ENCODE data around the gene RTEL1.
"Not testable (repeated sequence)": the region's sequence is repeated elsewhere in the genome, so short reads cannot be mapped to it uniquely, and the experiment has no call there.

RTEL1 gene

GRCh38 chr20:63653041-63653973 lies 4.8 kb upstream of the RTEL1 start, which contains the start of gene STMN3:
Gene STMN3 (minus strand): TSS chr20:63653424. CDS start chr20:63653345, 79 bp downstream.
- DNase-seq = peak; percentile 96

GRCh38 chr20:63653974-63654668 lies 4.0 kb upstream of the RTEL1 start:
- no peak for DNase-seq

- DNase-seq = no peak
Observed at GRCh38 chr20:63655249-63655648, 2.9 kb upstream of the RTEL1 start.

- DNase-seq = no peak
Observed at GRCh38 chr20:63656451-63656850, 1.7 kb upstream of the RTEL1 start.

DNA sequence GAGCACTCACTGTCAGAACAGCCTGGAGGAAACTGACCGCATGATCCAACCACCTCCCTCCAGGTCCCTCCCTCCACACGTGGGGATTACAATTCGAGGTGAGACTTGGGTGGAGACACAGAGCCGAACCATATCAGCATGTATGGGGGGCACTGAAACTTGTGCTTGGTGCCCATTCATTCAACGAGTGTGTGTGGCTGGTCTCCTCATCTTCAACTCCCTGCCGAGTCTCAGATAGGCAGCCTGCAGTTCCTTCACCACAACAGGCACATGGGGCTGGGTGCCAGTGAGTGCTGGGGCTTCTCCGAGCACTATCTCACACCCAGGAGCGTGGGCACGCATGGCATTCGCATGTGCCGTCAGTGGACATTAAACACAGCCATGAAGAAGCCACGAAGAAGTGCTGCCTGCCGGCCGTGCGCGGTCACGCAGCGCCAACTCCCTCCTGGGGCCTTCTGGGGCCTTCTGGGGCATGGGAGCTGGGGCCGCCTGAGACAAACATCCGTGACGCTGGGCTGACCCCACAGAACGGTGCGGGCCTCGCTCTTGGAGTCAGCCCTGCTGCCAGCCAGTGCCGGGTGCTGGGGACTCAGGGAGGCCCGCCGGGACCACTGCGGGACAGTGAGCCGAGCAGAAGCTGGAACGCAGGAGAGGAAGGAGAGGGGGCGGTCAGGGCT lies 714 bp upstream of the RTEL1 start:
- DNase-seq = peak; percentile 58

GRCh38 chr20:63658749-63659187 lies 656 bp downstream of the RTEL1 start:
- no peak for DNase-seq

GRCh38 chr20:63659370-63659769 lies 1.3 kb downstream of the RTEL1 start:
- DNase-seq = no peak

DNA sequence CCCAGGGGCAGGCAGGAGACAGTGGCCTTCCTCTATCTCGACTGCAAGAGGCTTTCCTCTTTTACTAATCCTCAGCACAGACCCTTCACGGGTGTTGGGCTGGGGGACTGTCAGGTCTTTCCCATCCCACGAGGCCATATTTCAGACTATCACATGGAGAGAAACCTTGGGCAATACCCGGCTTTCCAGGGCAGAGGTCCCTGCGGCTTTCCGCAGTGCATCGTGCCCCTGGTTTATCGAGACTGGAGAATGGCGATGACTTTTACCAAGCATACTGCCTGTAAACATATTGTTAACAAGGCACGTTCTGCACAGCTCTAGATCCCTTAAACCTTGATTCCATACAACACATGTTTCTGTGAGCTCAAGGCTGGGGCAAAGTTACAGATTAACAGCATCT lies 2.1 kb downstream of the RTEL1 start:
- not testable (repeated sequence) for DNase-seq

- no peak for DNase-seq
Observed at GRCh38 chr20:63660622-63661021, 2.5 kb downstream of the RTEL1 start.

GRCh38 chr20:63661108-63661507 lies 3.0 kb downstream of the RTEL1 start:
- no peak for DNase-seq

DNA sequence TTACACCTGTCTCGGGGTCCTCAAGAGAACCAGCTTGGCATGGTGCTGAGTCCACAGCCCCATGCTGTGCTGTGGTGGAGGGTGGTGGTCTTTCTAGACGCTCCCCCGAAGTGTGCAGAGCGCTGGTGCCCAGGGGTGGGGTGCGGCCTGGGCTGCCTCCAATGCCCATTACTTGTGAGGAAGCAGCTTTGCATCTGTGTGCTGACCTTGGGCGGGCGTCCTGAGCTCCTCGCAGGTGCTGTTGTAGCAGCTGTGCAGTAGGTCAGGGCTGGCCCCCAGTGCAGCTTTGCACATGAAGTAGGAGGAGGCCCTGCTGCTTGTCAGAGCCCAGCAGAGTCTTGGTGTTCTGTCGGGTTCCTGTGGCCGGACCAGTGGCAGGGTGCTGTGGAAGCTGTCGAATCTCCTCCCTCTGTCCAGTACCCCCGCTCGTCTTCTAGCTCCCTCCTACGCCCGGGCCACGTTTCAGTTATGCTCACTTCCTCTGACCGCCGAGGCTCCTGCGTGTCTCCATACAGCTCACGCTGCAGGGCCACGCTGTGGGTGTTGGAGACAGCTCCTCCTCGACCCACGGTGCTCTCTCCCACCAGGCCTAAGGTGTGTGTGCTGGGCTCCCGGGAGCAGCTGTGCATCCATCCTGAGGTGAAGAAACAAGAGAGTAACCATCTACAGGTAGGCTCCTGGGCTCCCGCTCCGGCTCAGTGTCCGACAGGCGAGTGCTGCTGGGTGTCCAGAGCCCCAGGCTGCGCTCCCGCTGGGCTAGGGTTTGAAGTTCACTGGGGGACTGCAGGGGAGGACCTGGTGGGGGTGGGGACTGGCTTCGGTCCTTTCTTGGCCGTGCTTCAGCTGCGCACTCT lies 4.1 kb downstream of the RTEL1 start:
- no peak for DNase-seq

DNA sequence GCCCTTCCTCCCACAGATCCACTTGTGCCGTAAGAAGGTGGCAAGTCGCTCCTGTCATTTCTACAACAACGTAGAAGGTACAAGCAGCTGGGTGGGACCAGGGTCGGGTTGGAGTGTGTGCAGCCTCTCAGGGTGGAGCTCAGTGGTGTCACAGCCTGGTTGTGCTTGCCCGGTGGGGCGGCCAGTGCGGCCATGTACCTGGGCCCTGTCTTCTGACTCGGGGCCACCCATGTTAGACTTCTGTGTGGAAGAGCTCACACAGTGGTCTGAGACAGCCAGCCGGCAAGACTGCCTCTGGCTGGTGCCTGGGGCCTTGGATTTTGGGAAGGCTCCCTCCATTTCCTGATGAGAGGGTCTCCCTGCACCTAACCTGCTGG lies 4.7 kb downstream of the RTEL1 start:
- no peak for DNase-seq

DNA sequence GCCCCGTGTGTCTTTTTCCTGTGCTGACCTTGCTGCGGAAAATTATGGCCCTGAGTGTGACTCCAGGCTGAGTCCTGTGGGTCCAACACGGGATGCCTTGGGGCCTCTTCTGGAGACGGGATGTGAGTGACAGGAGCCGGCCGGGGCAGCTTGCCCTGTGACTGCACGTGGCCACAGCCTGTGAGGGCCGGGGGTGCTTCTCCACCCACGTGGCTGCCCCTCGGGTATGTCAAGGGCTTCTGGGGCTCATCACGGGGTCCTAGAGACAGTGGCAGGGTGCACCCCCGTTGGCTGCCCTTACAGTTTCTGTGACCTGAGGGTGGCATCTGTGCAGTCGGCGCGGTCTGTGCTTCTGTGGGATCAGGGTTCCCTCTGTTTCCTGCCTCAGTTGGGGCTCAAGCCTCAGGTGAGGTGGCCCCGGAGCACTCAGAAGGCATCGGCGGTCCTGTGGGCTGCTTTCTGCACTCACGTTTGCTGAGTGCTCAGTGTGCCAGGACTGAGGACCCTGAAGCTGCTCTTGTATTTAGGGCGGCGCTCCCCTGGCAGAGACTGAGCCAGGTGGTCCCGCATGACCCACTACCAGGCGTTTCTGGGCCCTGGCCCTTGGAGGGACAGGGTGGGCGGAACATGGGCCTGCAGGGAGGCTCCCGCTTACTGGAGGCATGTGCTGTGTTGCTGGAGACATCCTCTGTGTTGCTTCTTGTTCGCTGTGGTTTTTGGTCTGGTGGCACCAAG lies 5.4 kb downstream of the RTEL1 start:
- no peak for DNase-seq

DNA sequence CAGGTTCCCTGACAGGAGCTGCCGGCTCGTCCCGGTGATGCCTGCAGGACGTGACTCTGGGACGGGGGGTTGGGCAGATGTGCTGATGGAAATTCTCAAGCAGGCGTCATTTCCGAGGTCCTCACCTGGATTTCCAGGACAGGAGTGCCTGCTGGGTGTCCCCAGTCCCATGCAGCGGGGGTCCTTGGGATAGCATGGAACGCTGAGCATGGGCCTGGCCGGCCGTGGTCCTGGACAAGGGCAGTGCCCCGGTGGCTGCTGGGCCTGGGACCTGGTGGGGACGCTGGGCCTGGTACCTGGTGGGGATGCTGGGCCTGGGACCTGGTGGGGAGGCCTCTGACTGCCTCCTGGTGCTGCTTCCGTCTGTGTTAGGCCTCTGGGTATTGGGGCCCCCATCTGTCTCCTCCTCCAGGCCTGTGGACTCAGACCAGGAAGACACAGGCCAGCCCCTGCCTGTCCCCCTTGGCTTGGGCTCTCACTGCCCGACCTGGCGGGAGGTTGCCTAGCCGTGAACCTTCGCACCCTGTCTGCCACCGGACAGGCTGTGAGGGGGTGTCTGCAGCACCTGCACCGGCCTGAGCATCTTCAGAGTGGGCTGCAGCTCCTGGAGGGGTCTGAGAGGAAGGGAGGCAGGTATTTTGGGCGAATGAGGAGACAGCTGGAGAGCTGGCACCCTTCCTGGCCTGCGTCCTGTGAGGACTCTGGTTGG lies 6.2 kb downstream of the RTEL1 start:
- DNase-seq = no peak

GRCh38 chr20:63664861-63665594 lies 6.9 kb downstream of the RTEL1 start:
- no peak for DNase-seq

DNA sequence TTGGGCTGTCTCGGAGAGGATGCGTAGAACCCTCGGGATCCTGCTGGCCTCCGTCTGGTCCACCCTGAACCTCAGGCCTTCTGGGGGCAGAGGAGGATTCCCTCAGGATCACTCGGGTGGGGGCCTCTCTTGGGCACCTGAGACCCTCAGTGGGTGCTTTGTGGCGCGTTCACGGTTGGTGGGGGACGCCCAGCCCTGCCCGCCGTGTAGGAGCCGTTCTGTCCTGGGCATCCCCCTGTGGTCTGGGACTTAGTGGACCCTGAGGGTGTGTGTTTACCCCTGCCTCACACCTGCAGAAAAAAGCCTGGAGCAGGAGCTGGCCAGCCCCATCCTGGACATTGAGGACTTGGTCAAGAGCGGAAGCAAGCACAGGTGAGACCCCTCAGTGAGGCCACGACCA lies 7.6 kb downstream of the RTEL1 start:
- no peak for DNase-seq

DNA sequence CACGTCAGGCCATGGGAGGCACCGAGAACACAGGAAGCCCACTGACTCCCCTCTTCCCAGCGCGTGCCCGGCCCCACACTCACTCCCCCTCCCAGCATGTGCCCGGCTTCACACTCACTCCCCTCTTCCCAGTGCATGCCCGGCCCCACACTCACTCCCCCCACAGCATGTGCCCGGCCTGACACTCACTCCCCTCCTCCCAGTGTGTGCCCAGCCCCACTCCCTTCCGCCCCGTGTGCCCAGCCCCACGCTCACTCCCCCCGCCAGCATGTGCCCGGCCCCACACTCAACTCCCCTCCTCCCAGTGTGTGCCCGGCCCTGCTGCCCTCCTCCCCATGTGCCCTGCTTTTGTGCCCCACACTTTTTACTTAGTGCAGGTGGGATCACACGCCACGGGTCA lies 9.7 kb downstream of the RTEL1 start:
- DNase-seq = no peak

DNA sequence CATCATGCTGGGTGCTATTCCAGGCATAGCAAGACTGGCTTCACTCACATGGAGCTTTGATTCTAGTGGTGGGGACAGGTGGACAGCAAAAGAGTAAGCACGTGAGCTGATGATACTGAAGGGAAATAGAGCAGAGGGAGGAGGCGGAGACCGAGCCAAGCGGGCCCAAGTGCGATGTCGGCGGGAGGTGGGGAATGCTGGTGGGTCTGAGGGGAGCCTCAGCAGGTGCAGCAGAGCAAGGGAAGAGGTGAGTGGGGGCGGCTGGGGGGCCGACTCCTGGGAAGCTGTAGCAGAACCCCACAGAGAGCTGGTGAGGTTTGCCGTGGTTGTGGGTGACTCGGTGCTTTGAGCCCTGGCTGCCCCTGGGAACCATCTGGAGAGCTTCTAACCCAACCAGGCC lies 10.2 kb downstream of the RTEL1 start:
- no peak for DNase-seq

DNA sequence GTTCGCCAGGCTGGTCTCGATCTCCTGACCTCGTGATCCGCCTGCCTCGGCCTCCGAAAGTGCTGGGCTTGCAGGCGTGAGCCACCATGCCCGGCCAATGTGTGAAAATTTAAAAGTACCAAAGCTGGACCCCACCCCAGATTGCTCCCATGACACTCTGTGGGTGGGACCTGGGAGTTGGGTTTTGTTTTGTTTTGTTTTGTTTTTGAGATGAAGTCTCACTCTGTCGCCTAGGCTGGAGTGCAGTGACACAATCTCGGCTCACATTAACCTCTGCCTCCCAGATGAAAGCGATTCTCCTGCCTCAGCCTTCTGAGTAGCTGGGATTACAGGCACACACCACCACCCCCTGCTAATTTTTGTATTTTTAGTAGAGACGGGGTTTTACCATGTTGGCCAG lies 13.6 kb downstream of the RTEL1 start:
- DNase-seq = not testable (repeated sequence)

DNA sequence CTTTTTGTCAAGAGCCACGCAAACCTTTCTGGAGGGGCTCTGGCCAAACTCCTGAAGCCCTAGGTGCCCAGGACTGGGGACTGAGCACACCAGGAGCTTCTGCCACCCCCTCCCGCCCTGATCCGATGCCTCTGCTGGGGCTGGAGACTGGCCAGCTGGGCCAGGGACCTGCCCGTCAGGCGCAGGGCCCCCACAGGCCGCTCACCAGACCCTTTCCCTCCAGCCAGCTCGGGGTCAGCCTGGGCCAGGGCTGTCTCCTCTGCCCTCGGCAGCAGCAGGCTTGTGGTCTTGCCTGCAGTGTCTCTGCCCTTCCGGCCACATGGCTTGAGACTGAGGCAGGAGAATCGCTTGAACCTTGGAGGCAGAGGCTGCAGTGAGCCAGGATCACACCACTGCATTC lies 14.6 kb downstream of the RTEL1 start:
- no peak for DNase-seq
